CD14-positive monocyte (primary cell): ENCODE results near the gene EPHA4. TPM values are rescaled to one million over a fixed set of nuclear protein-coding genes. Genes with fewer than 3 reads are reported as not detected.

Experiments used
- DNase-seq, 3 donors: peaks; one replicate each; pipeline ENCODE4 v3.0.0-alpha.2; 2011 to 2022
- H2AFZ ChIP-seq: 2 replicates; pipeline ENCODE4 v1.6.0; 2012; ENCODE audit warnings: mild to moderate bottlenecking, low read depth, low read length, inconsistent platforms; ENCODE audit not compliant: insufficient read depth, poor library complexity, severe bottlenecking
- H3K27ac ChIP-seq, 2 donors: 1 replicate in 1 of 2; 2 replicates in 1 of 2; pipeline ENCODE4 v1.5.1; 2012 to 2013; ENCODE audit warnings: low read length in 2 of 2, control low read depth in 1 of 2, inconsistent platforms in 1 of 2, low read depth in 1 of 2, mild to moderate bottlenecking in 1 of 2
- H3K27me3 ChIP-seq, 2 donors: one replicate each; pipeline versions ENCODE4 v1.6.0 to v1.6.1; 2011 to 2013; ENCODE audit warnings: low read length in 2 of 2; ENCODE audit not compliant: control insufficient read depth in 2 of 2, insufficient read depth in 2 of 2
- H3K36me3 ChIP-seq, 2 donors: replicated peaks in 1 of 2; 1 replicate in 1 of 2; 2 replicates in 1 of 2; pipeline versions ENCODE4 v1.5.1 to v1.6.1; 2012 to 2013; ENCODE audit warnings: low read length in 2 of 2, control low read depth in 1 of 2, inconsistent platforms in 1 of 2, mild to moderate bottlenecking in 1 of 2; ENCODE audit not compliant: insufficient read depth in 2 of 2, control insufficient read depth in 1 of 2
- H3K4me1 ChIP-seq, 2 donors: 1 replicate in 1 of 2; 2 replicates in 1 of 2; pipeline versions ENCODE4 v1.5.1 to v1.6.1; 2012 to 2013; ENCODE audit warnings: low read length in 2 of 2, control low read depth in 1 of 2, inconsistent platforms in 1 of 2, mild to moderate bottlenecking in 1 of 2, moderate library complexity in 1 of 2; ENCODE audit not compliant: insufficient read depth in 2 of 2, control insufficient read depth in 1 of 2
- H3K4me2 ChIP-seq: replicated peaks from 2 replicates; pipeline ENCODE3; 2012; ENCODE audit warnings: low read length, moderate library complexity, mild to moderate bottlenecking; ENCODE audit not compliant: poor library complexity, severe bottlenecking; ENCODE audit errors: extremely low read depth
- H3K4me3 ChIP-seq, 3 experiments: fragments of 200-600 bp in 1 of 3; sonication (generic) in 1 of 3; replicated peaks in 1 of 3; 1 replicate in 2 of 3; 2 replicates in 1 of 3; pipeline ENCODE4 v1.5.1; 2011 to 2013; ENCODE audit warnings: low read length in 3 of 3, mild to moderate bottlenecking in 3 of 3, control low read depth in 2 of 3, low read depth in 2 of 3, inconsistent platforms in 1 of 3, moderate library complexity in 1 of 3
- H3K79me2 ChIP-seq: 2 replicates; pipeline ENCODE4 v1.6.0; 2012; ENCODE audit warnings: mild to moderate bottlenecking, control low read depth, inconsistent platforms, low read length, moderate library complexity; ENCODE audit not compliant: insufficient read depth
- H3K9ac ChIP-seq: 2 replicates; pipeline ENCODE4 v1.6.0; 2017; ENCODE audit warnings: low read length, mild to moderate bottlenecking; ENCODE audit not compliant: insufficient read depth, poor library complexity, severe bottlenecking
- H3K9me3 ChIP-seq, 2 donors: replicated peaks in 1 of 2; 1 replicate in 1 of 2; 2 replicates in 1 of 2; pipeline versions ENCODE4 v1.5.1 to v1.6.1; 2012 to 2013; ENCODE audit warnings: low read length in 2 of 2, control low read depth in 1 of 2; ENCODE audit not compliant: control insufficient read depth in 1 of 2, insufficient read depth in 1 of 2
- H4K20me1 ChIP-seq: 2 replicates; pipeline ENCODE4 v1.6.0; 2012; ENCODE audit warnings: mild to moderate bottlenecking, low read length, control low read depth, moderate library complexity; ENCODE audit not compliant: insufficient read depth
- H3K27ac Mint-ChIP-seq, 7 donors: one replicate each; pipeline ENCODE4 v1.8.0; 2020; ENCODE audit warnings: mild to moderate bottlenecking in 7 of 7, mixed read lengths in 7 of 7, moderate library complexity in 6 of 7, inconsistent platforms in 2 of 7
- H3K27me3 Mint-ChIP-seq, 3 donors: one replicate each; pipeline ENCODE4 v1.8.0; 2021 to 2022; ENCODE audit warnings: low read depth in 3 of 3, mild to moderate bottlenecking in 3 of 3, mixed read lengths in 3 of 3, moderate library complexity in 3 of 3, inconsistent platforms in 1 of 3
- H3K36me3 Mint-ChIP-seq, 2 donors: one replicate each; pipeline ENCODE4 v1.8.0; 2020; ENCODE audit warnings: mixed read lengths in 2 of 2, inconsistent platforms in 1 of 2, mild to moderate bottlenecking in 1 of 2
- H3K4me1 Mint-ChIP-seq: one replicate; pipeline ENCODE4 v1.8.0; 2020; ENCODE audit warnings: mild to moderate bottlenecking, mixed read lengths
- H3K4me3 Mint-ChIP-seq, 2 donors: one replicate each; pipeline ENCODE4 v1.8.0; 2020; ENCODE audit warnings: mild to moderate bottlenecking in 2 of 2, mixed read lengths in 2 of 2, moderate library complexity in 1 of 2
- H3K9me3 Mint-ChIP-seq, 7 donors: one replicate each; pipeline ENCODE4 v1.8.0; 2020 to 2022; ENCODE audit warnings: mixed read lengths in 7 of 7, mild to moderate bottlenecking in 6 of 7, moderate library complexity in 6 of 7, inconsistent platforms in 2 of 7
- CTCF ChIP-seq: fragments of 200-600 bp; IDR thresholded peaks from one replicate; pipeline ENCODE4 v1.8.0; 2022; ENCODE audit warnings: antibody characterized with exemption, mild to moderate bottlenecking
- WGBS: methylation state at CpG from one replicate; pipeline ENCODE4 v1.1.5; 2013; ENCODE audit warnings: missing lambda C conversion rate; ENCODE audit not compliant: insufficient coverage; 5-methylcytosine and 5-hydroxymethylcytosine counted together
- intact Hi-C, 2 donors: fragments of 100-400 bp; cut with micrococcal nuclease; formaldehyde crosslinking; loops; one replicate each; pipeline versions ENCODE4 v1.15.0 to v1.15.1; 2023
- polyA plus RNA-seq, 3 donors: library from polyadenylated mRNA; depleted of rRNA in 1 of 3; unstranded in 2 of 3; stranded (reverse) in 1 of 3; fragments of 300-500 nt in 2 of 3; fragments of >200 nt in 1 of 3; fragmentation: Illumina TruSeq in 2 of 3; gene quantifications; 1 replicate in 2 of 3; 2 replicates in 1 of 3; pipeline ENCODE4 v1.2.3, GENCODE V29; 2012 to 2021

EPHA4 gene
- polyA plus RNA-seq, 3 donors, result 0.15 to 0.31 TPM; not detected in 1

DNA sequence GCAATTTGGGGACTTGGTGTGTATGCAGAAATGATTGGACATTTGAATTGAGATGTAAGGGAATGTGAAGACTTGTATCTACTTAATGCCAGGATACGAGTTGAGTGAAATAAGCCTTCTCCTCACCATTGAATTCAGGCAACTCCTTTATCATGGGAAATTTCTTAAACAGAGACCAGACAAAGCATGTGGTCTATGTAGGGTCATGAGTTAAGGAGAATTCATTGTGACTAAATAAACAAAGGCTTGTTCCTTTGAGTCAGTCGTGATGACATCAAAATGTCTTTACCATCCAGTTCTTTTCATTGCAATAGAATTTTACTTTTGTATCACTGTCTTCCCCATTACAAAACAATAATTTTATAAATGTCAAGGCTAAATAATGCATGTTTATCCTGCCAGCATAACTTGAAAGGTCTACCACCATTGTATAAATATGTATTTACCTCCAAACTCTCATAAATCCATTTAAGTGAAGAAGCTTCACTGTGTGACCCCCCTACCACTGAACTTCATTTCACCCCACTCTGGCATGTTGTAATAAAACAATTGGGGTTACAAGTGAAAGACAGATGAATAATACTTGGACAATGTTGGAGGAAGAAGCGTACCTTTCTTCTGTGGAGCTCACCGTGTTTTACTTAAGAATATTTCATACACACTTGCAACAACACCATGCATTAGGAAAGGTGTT lies 149.4 kb downstream of the EPHA4 start:
- Histone ChIP-seq H3K79me2 (no peaks in the 10 kb centered on the region), H3K36me3 (no peaks in the 10 kb centered on the region), H3K4me3 (no peak overlapping the region), H3K27ac (no peak overlapping the region), H2AFZ (no peak overlapping the region), H3K27me3 (no peaks in the 10 kb centered on the region), H3K9me3 (no peaks in the 10 kb centered on the region), H3K4me1 (no peaks in the 10 kb centered on the region), H3K9ac (no peak overlapping the region), H3K4me2 (no peak overlapping the region), H4K20me1 (no peaks in the 10 kb centered on the region)
- Mint-ChIP-seq H3K4me1 (no peaks in the 10 kb centered on the region), H3K27ac (no peak overlapping the region), H3K27me3 (no peaks in the 10 kb centered on the region), H3K4me3 (no peak overlapping the region), H3K36me3 (no peaks in the 10 kb centered on the region), H3K9me3 (peaks cover 0 to 4% (median 0%) of the 10 kb centered on the region in 7 donors)
- no peak for TF ChIP-seq CTCF
- intact Hi-C loops, result no loop called here
- WGBS, result no CpG with 5 or more reads among the region's 4 CpGs
- no peak for DNase-seq

DNA sequence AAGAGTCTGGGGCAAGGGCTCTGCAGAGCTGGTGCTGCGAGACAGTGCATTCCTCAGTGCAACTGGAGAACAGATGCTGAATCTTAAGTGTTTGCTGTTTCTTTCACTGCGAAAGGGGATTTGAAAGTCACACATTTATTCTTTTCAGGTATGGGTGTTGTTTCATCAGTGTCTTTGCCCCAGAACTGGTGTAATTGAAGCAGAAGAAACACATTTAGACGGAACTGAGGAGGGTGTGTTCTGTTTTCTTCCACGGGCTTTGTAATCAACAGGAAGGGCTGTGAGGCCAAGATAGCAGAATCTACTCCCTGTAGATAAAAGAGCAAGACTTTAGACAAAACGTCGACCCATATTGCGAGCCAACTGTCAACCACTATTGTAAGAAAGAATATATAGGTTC lies 151.9 kb downstream of the EPHA4 start:
- Mint-ChIP-seq H3K27me3 (no peaks in the 10 kb centered on the region), H3K36me3 (no peaks in the 10 kb centered on the region), H3K4me3 (no peak overlapping the region), H3K27ac (no peak overlapping the region), H3K9me3 (peaks cover 0 to 7% (median 0%) of the 10 kb centered on the region in 7 donors), H3K4me1 (no peaks in the 10 kb centered on the region)
- intact Hi-C loops, result no loop called here
- no peak for TF ChIP-seq CTCF
- H3K36me3 ChIP-seq, result no peaks in the 10 kb centered on the region
- no peaks in the 10 kb centered on the region for H4K20me1 ChIP-seq
- no peak overlapping the region for H3K27ac ChIP-seq
- no peak overlapping the region for H3K9ac ChIP-seq
- H3K4me1 ChIP-seq, result no peaks in the 10 kb centered on the region
- 29% methylated on average over 2 of the region's 7 CpGs for WGBS
- no peaks in the 10 kb centered on the region for H3K27me3 ChIP-seq
- no peak overlapping the region for H3K4me3 ChIP-seq
- H3K4me2 ChIP-seq, result no peak overlapping the region
- no peak overlapping the region for H2AFZ ChIP-seq
- no peak for DNase-seq
- H3K79me2 ChIP-seq, result no peaks in the 10 kb centered on the region
- no peaks in the 10 kb centered on the region for H3K9me3 ChIP-seq
